Mucosa of descending colon (tissue), 3 donors: Measurements from ENCODE around the gene DCAF11. TPM values are rescaled to one million over a fixed set of nuclear protein-coding genes. Genes with fewer than 3 reads are reported as not detected.

Experiments
- ATAC-seq: fragments of 200-7000 bp; cut with Tn5 transposase; one replicate; pipeline ENCODE4 v1.9.1; 2020; ENCODE audit warnings: mild to moderate bottlenecking, moderate library complexity
- DNase-seq, 3 donors: peaks; one replicate each; pipeline ENCODE4 v3.0.0-alpha.2; 2020
- H3K36me3 ChIP-seq: fragments of 200-600 bp; one replicate; pipeline ENCODE4 v1.8.0; 2021; ENCODE audit warnings: low read depth, mild to moderate bottlenecking
- H3K4me1 ChIP-seq: fragments of 200-600 bp; one replicate; pipeline ENCODE4 v1.8.0; 2021; ENCODE audit warnings: low read depth, mild to moderate bottlenecking
- H3K4me3 ChIP-seq: fragments of 200-600 bp; one replicate; pipeline ENCODE4 v1.8.0; 2021; ENCODE audit warnings: mild to moderate bottlenecking
- H3K9me3 ChIP-seq: fragments of 200-600 bp; one replicate; pipeline ENCODE4 v1.8.0; 2021; ENCODE audit warnings: mild to moderate bottlenecking
- CTCF ChIP-seq: fragments of 200-600 bp; IDR thresholded peaks from one replicate; pipeline ENCODE4 v1.8.0; 2022; ENCODE audit warnings: antibody characterized with exemption, mild to moderate bottlenecking
- intact Hi-C, 2 donors: fragments of 100-400 bp; cut with DNase I in 1 of 2; cut with micrococcal nuclease in 1 of 2; formaldehyde crosslinking; loops; one replicate each; pipeline versions ENCODE4 v1.11.0 to v1.11.1; 2022; cut with DNase I, micrococcal nuclease
- total RNA-seq, 3 donors: library from RNA; stranded (reverse); fragmentation: NEBNext Ultra II Directional in 2 of 3; extraction: Animal tissue kit (Norgen Biotek cat#: 25700) in 2 of 3; gene quantifications; one replicate each; pipeline versions ENCODE4 v1.2.1 to v1.2.4, GENCODE V29; 2021 to 2023
- donor health status: DM: no; HTN: no; CAD: no; lungs with moderate emphysema.
- donor health status: DM: no; HTN: no; CAD: no.
- donor health status: DM: no; HTN: yes; CAD: no.

Gene DCAF11
- total RNA-seq, 3 donors from 2014 or later: 65.8 to 101 (median 84.9) TPM

- H3K4me3 ChIP-seq: no peak overlapping the region
- H3K36me3 ChIP-seq: no peaks in the 10 kb centered on the region
- H3K9me3 ChIP-seq: no peaks in the 10 kb centered on the region
- no peak for TF ChIP-seq CTCF
- intact Hi-C loops: no loop called here
- ATAC-seq (peak; percentile 45), DNase-seq (peak in 1 of 3 donors; percentile 27)
- peaks cover 27% of the 10 kb centered on the region for H3K4me1 ChIP-seq
Measured at GRCh38 chr14:24071836-24072430, 42.6 kb upstream of the DCAF11 start.

GRCh38 chr14:24072436-24072835, 42.1 kb upstream of the DCAF11 start:
- DNase-seq (peak in 2 of 3 donors; percentile 40), ATAC-seq (peak; percentile 14)
- TF ChIP-seq CTCF: no peak
- intact Hi-C loops: no loop called here
- H3K36me3 ChIP-seq: no peaks in the 10 kb centered on the region
- peaks cover 22% of the 10 kb centered on the region for H3K4me1 ChIP-seq
- H3K4me3 ChIP-seq: no peak overlapping the region
- H3K9me3 ChIP-seq: no peaks in the 10 kb centered on the region

GRCh38 chr14:24072881-24073877, 41.4 kb upstream of the DCAF11 start:
- intact Hi-C loops: no loop called here
- DNase-seq (peak in 2 of 3 donors; percentile 16 to 42), ATAC-seq (no peak)
- TF ChIP-seq CTCF: no peak
- Histone ChIP-seq H3K4me1 (peaks cover 17% of the 10 kb centered on the region), H3K36me3 (no peaks in the 10 kb centered on the region), H3K4me3 (no peak overlapping the region), H3K9me3 (no peaks in the 10 kb centered on the region)

- TF ChIP-seq CTCF: no peak
- H3K4me1 ChIP-seq: peaks cover 17% of the 10 kb centered on the region
- intact Hi-C loops: no loop called here
- ATAC-seq: peak; percentile 14
- H3K36me3 ChIP-seq: no peaks in the 10 kb centered on the region
- DNase-seq: peak in 2 of 3 donors; percentile 24 to 35
- no peaks in the 10 kb centered on the region for H3K9me3 ChIP-seq
- H3K4me3 ChIP-seq: no peak overlapping the region
Measured at GRCh38 chr14:24074625-24075484, 39.7 kb upstream of the DCAF11 start.

DNA sequence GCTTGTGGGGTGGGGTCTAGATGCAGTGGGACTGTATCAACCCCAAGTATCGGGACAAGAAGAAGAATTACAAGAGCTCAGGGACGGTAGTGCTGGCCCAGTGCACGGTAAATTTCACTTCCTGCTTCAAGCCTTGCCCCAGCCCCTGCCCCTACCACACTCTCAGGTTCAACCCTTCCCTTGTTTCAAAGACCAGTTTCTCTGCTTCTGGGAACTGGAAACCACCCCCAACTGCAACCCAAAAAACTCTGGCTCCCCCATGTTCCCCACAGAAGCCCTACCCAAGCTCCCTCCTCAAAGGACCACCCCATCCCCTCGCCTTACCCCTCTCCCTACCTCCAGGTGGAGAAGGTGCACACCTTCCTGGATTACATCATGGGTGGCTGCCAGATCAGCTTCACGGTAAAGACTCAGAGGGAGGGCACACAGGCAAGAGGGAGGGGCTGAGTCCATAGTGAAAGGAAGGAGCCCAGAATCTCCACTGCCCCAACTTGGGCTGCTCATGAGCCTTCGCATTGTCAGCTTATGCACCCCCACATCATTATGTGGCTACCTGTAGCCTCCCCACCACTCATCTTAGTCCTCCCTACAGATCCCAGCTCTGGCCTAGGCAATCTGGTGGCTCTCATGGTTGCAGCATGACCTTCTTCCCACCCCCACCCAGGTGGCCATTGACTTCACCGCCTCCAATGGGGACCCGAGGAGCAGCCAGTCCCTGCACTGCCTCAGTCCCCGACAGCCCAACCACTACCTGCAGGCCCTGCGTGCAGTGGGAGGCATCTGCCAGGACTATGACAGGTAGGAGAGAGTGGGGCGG, 38.9 kb upstream of the DCAF11 start:
- Histone ChIP-seq H3K36me3 (no peaks in the 10 kb centered on the region), H3K9me3 (no peaks in the 10 kb centered on the region), H3K4me3 (no peak overlapping the region), H3K4me1 (peaks cover 20% of the 10 kb centered on the region)
- TF ChIP-seq CTCF: no peak
- DNase-seq (no peak), ATAC-seq (peak; percentile 49)
- intact Hi-C loops: no loop called here
